Cardiac muscle cell (in vitro differentiated cells and primary cell): ENCODE results near the gene NCLN. TPM values are rescaled to one million over a fixed set of nuclear protein-coding genes. Genes with fewer than 3 reads are reported as not detected.

Source experiments
- DNase-seq, 2 donors: peaks; one replicate each; pipeline versions ENCODE4 v3.0.0 to v3.0.0-alpha.2; 2010 to 2017; ENCODE audit warnings: low read depth in 1 of 2, low spot score in 1 of 2
- H3K27ac ChIP-seq: fragments of 200-600 bp; sonication (generic); 2 replicates; pipeline ENCODE4 v1.5.1; 2016
- H3K27me3 ChIP-seq: fragments of 200-600 bp; sonication (generic); 2 replicates; pipeline ENCODE4 v1.6.0; 2016; ENCODE audit warnings: control low read depth
- H3K36me3 ChIP-seq: fragments of 200-600 bp; sonication (generic); 2 replicates; pipeline ENCODE4 v1.5.1; 2016; ENCODE audit warnings: control low read depth
- H3K4me1 ChIP-seq: fragments of 200-600 bp; sonication (generic); 2 replicates; pipeline ENCODE4 v1.8.1; 2017; ENCODE audit warnings: low read depth, mild to moderate bottlenecking, mixed run types
- H3K4me3 ChIP-seq: fragments of 200-600 bp; sonication (generic); 2 replicates; pipeline ENCODE4 v1.5.1; 2016; ENCODE audit warnings: mild to moderate bottlenecking
- H3K9me3 ChIP-seq: fragments of 200-600 bp; sonication (generic); 2 replicates; pipeline ENCODE4 v1.5.1; 2017; ENCODE audit warnings: low read depth, mild to moderate bottlenecking, control low read depth
- polyA plus RNA-seq: library from polyadenylated mRNA; unstranded; fragments of >200 nt; fragmentation: Nextera tagmentation; extraction: Ambion mirVana; gene quantifications from 2 replicates; pipeline ENCODE4 v1.2.1, GENCODE V29; 2016
- total RNA-seq: library from RNA; depleted of rRNA; stranded (reverse); fragments of >200 nt; gene quantifications from 2 replicates; pipeline ENCODE4 v1.2.3, GENCODE V29; 2016
- TF ChIP-seq, protein P1 (sequence below): IDR thresholded peaks from 2 replicates; pipeline ENCODE4 v1.5.1; 2012; ENCODE audit warnings: low read depth, mild to moderate bottlenecking, low read length

NCLN gene
- total and polyA plus RNA-seq, 2 experiments from 2014 or later: 30.6 to 55.7 TPM

DNA sequence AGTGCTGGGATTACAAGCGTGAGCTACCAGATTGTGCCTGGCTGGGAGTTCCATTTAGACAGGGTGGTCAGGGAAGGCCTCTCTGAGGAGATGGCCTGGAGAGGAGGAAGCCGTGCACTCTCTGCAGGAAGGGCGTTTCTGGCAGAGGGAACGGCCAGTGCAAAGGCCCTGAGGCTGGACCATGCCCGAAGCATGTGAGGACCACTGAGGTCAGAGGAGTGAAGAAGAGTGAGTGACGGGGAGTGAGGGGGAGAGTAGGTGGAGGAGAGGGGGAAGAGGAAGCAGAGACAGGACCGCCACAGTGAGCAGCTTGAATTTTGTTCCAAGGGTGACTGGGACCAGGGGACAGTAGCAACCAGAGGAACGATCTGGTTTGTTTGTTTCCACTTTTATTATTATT, 71.3 kb downstream of the NCLN start:
- no peak for DNase-seq
- Histone ChIP-seq H3K9me3 (no peaks in the 10 kb centered on the region), H3K4me3 (no peak overlapping the region), H3K4me1 (no peaks in the 10 kb centered on the region), H3K27me3 (no peaks in the 10 kb centered on the region), H3K36me3 (no peaks in the 10 kb centered on the region), H3K27ac (no peak overlapping the region)
- TF ChIP-seq, protein P1, sequence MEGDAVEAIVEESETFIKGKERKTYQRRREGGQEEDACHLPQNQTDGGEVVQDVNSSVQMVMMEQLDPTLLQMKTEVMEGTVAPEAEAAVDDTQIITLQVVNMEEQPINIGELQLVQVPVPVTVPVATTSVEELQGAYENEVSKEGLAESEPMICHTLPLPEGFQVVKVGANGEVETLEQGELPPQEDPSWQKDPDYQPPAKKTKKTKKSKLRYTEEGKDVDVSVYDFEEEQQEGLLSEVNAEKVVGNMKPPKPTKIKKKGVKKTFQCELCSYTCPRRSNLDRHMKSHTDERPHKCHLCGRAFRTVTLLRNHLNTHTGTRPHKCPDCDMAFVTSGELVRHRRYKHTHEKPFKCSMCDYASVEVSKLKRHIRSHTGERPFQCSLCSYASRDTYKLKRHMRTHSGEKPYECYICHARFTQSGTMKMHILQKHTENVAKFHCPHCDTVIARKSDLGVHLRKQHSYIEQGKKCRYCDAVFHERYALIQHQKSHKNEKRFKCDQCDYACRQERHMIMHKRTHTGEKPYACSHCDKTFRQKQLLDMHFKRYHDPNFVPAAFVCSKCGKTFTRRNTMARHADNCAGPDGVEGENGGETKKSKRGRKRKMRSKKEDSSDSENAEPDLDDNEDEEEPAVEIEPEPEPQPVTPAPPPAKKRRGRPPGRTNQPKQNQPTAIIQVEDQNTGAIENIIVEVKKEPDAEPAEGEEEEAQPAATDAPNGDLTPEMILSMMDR: no peak

Other genes with a start within 250 kb of the NCLN start
- gene ZNF77, start 241.0 kb upstream of the NCLN start, total RNA-seq: 4.4 and 4.7 TPM in 2 replicates
- 2.6 and 7.7 TPM in 2 replicates for gene ZNF77, start 241.0 kb upstream of the NCLN start, polyA plus RNA-seq
- gene TLE6, start 208.4 kb upstream of the NCLN start, total RNA-seq: 30.3 and 35.4 TPM in 2 replicates
- 42.8 and 45.8 TPM in 2 replicates for gene TLE6, start 208.4 kb upstream of the NCLN start, polyA plus RNA-seq
- 71.1 and 95.9 TPM in 2 replicates for gene TLE2, start 156.7 kb upstream of the NCLN start, total RNA-seq
- 102 and 105 TPM in 2 replicates for gene TLE2, start 156.7 kb upstream of the NCLN start, polyA plus RNA-seq
- 612 and 690 TPM in 2 replicates for gene TLE5, start 123.4 kb upstream of the NCLN start, total RNA-seq
- gene TLE5, start 123.4 kb upstream of the NCLN start, polyA plus RNA-seq: 446 and 487 TPM in 2 replicates
- gene GNA11, start 91.6 kb upstream of the NCLN start, total RNA-seq: 36.5 and 47.5 TPM in 2 replicates
- gene GNA11, start 91.6 kb upstream of the NCLN start, polyA plus RNA-seq: 60.8 and 63.3 TPM in 2 replicates
- 0.12 TPM in 1 of 2 replicates, not detected in the other for gene GNA15, start 49.9 kb upstream of the NCLN start, total RNA-seq
- gene GNA15, start 49.9 kb upstream of the NCLN start, polyA plus RNA-seq: not detected in 2 replicates
- gene S1PR4, start 7.2 kb upstream of the NCLN start, total RNA-seq: not detected in 2 replicates
- 0.11 TPM in 1 of 2 replicates, not detected in the other for gene S1PR4, start 7.2 kb upstream of the NCLN start, polyA plus RNA-seq
- gene CELF5, start 38.7 kb downstream of the NCLN start, total RNA-seq: 3.1 and 8.4 TPM in 2 replicates
- 4.5 and 7.2 TPM in 2 replicates for gene CELF5, start 38.7 kb downstream of the NCLN start, polyA plus RNA-seq
- gene NFIC, start 180.7 kb downstream of the NCLN start, total RNA-seq: 29.4 and 46.1 TPM in 2 replicates
- 32.7 and 42.2 TPM in 2 replicates for gene NFIC, start 180.7 kb downstream of the NCLN start, polyA plus RNA-seq